ENCODE results near the gene TLNRD1.

DNA sequence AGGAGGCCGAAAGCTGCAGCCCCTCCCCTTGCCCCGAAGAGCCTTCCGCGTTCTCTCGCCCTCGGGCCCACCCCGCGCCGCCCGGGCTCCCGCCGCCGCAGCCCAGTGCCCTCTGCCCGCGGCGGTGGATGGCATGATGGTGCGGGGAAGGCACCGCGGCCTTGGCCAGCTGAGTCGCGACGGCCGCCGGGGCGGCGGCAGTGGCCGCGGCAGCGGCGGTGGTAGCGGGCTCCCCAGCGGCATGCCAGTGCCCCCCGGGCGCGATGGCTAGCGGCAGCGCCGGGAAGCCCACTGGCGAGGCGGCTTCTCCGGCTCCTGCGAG, 1.2 kb downstream of the TLNRD1 start:
- TF ChIP-seq POLR2A (IDR thresholded peaks at IDR 0.05) = no peak
- TF ChIP-seq, protein P1, sequence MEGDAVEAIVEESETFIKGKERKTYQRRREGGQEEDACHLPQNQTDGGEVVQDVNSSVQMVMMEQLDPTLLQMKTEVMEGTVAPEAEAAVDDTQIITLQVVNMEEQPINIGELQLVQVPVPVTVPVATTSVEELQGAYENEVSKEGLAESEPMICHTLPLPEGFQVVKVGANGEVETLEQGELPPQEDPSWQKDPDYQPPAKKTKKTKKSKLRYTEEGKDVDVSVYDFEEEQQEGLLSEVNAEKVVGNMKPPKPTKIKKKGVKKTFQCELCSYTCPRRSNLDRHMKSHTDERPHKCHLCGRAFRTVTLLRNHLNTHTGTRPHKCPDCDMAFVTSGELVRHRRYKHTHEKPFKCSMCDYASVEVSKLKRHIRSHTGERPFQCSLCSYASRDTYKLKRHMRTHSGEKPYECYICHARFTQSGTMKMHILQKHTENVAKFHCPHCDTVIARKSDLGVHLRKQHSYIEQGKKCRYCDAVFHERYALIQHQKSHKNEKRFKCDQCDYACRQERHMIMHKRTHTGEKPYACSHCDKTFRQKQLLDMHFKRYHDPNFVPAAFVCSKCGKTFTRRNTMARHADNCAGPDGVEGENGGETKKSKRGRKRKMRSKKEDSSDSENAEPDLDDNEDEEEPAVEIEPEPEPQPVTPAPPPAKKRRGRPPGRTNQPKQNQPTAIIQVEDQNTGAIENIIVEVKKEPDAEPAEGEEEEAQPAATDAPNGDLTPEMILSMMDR (IDR thresholded peaks at IDR 0.05) = no peak
